Astrocyte (in vitro differentiated cells and primary cell): ENCODE data around the gene ZNF678. TPM values are rescaled to one million over a fixed set of nuclear protein-coding genes. Genes with fewer than 3 reads are reported as not detected.

Source experiments
- DNase-seq: peaks from one replicate; pipeline ENCODE4 v3.0.0-alpha.2; 2010; ENCODE audit warnings: low read depth
- FAIRE-seq: peaks from 2 replicates; lab custom pipeline; 2011; peaks lifted over from hg19 to GRCh38; lab: Jason Lieb, UNC
- H2AFZ ChIP-seq: 2 replicates; pipeline ENCODE4 v1.6.0; 2012; ENCODE audit warnings: low read depth, low read length, inconsistent platforms
- H3K27ac ChIP-seq: 2 replicates; pipeline ENCODE4 v1.5.1; 2011; ENCODE audit warnings: low read depth, low read length, inconsistent platforms
- H3K27me3 ChIP-seq: 2 replicates; pipeline ENCODE4 v1.6.0; 2011; ENCODE audit warnings: low read length, inconsistent platforms; ENCODE audit not compliant: insufficient read depth
- H3K36me3 ChIP-seq: 2 replicates; pipeline ENCODE4 v1.5.1; 2011; ENCODE audit warnings: low read length, inconsistent platforms; ENCODE audit not compliant: insufficient read depth
- H3K4me1 ChIP-seq: 2 replicates; pipeline ENCODE4 v1.5.1; 2011; ENCODE audit warnings: low read length, inconsistent platforms; ENCODE audit not compliant: insufficient read depth
- H3K4me2 ChIP-seq: 2 replicates; pipeline ENCODE4 v1.6.0; 2012; ENCODE audit warnings: low read length, inconsistent platforms
- H3K4me3 ChIP-seq: 2 replicates; pipeline ENCODE4 v1.5.1; 2011; ENCODE audit warnings: low read depth, mild to moderate bottlenecking, low read length, inconsistent platforms; ENCODE audit not compliant: insufficient read depth
- H3K79me2 ChIP-seq: 2 replicates; pipeline ENCODE4 v1.6.0; 2012; ENCODE audit warnings: mild to moderate bottlenecking, low read length, inconsistent platforms; ENCODE audit not compliant: insufficient read depth
- H3K9ac ChIP-seq: 2 replicates; pipeline ENCODE4 v1.6.0; 2012; ENCODE audit warnings: mild to moderate bottlenecking, low read length, inconsistent platforms
- H3K9me3 ChIP-seq: 2 replicates; pipeline ENCODE4 v1.5.1; 2012; ENCODE audit warnings: low read depth, mild to moderate bottlenecking, low read length, inconsistent platforms; ENCODE audit not compliant: insufficient read depth
- H4K20me1 ChIP-seq: 2 replicates; pipeline ENCODE4 v1.6.0; 2012; ENCODE audit warnings: low read length, inconsistent platforms; ENCODE audit not compliant: insufficient read depth
- H3K27ac Mint-ChIP-seq: one replicate; pipeline ENCODE4 v1.8.0; 2021; ENCODE audit warnings: mild to moderate bottlenecking, mixed read lengths; ENCODE audit not compliant: unreplicated experiment
- H3K27me3 Mint-ChIP-seq: one replicate; pipeline ENCODE4 v1.8.0; 2021; ENCODE audit warnings: low read depth, mixed read lengths; ENCODE audit not compliant: unreplicated experiment
- H3K36me3 Mint-ChIP-seq: one replicate; pipeline ENCODE4 v1.8.0; 2021; ENCODE audit warnings: low read depth, mixed read lengths; ENCODE audit not compliant: unreplicated experiment
- H3K4me1 Mint-ChIP-seq: one replicate; pipeline ENCODE4 v1.8.0; 2021; ENCODE audit warnings: low read depth, mixed read lengths; ENCODE audit not compliant: unreplicated experiment
- H3K4me3 Mint-ChIP-seq: one replicate; pipeline ENCODE4 v1.8.0; 2021; ENCODE audit warnings: mild to moderate bottlenecking, moderate library complexity, mixed read lengths; ENCODE audit not compliant: unreplicated experiment
- H3K9me3 Mint-ChIP-seq: one replicate; pipeline ENCODE4 v1.8.0; 2021; ENCODE audit warnings: mild to moderate bottlenecking, mixed read lengths; ENCODE audit not compliant: unreplicated experiment
- CTCF ChIP-seq: IDR thresholded peaks from 2 replicates; pipeline ENCODE4 v1.5.1; 2011; ENCODE audit warnings: low read depth, mild to moderate bottlenecking, inconsistent platforms, low read length, moderate library complexity; ENCODE audit not compliant: insufficient read depth
- EZH2 ChIP-seq: IDR thresholded peaks from 2 replicates; pipeline ENCODE4 v1.6.1; 2012; ENCODE audit warnings: mild to moderate bottlenecking, low read length, inconsistent platforms; ENCODE audit not compliant: insufficient read depth
- total RNA-seq: library from RNA; stranded (reverse); gene quantifications from 2 replicates; pipeline ENCODE4 v1.2.1, GENCODE V29; 2021

The ZNF678 gene
- total RNA-seq, 1 donor from 2014 or later: 5.4 TPM

GRCh38 chr1:227712648-227713047 is 149.3 kb downstream of the ZNF678 start:
- no peaks in the 10 kb centered on the region for H3K27me3 Mint-ChIP-seq
- Histone ChIP-seq H3K36me3 (no peaks in the 10 kb centered on the region), H3K4me3 (no peak overlapping the region), H3K9ac (no peak overlapping the region), H3K4me1 (no peaks in the 10 kb centered on the region), H3K27ac (no peak overlapping the region), H2AFZ (no peak overlapping the region), H3K4me2 (no peak overlapping the region), H3K79me2 (no peaks in the 10 kb centered on the region), H3K9me3 (peaks cover 2% of the 10 kb centered on the region), H4K20me1 (no peaks in the 10 kb centered on the region), H3K27me3 (no peaks in the 10 kb centered on the region)
- H3K9me3 Mint-ChIP-seq: peaks cover 30% of the 10 kb centered on the region
- no peak for TF ChIP-seq EZH2
- no peak for TF ChIP-seq CTCF
- FAIRE-seq (no peak), DNase-seq (no peak)
- no peaks in the 10 kb centered on the region for H3K36me3 Mint-ChIP-seq
- no peak overlapping the region for H3K4me3 Mint-ChIP-seq
- no peak overlapping the region for H3K27ac Mint-ChIP-seq
- H3K4me1 Mint-ChIP-seq: no peaks in the 10 kb centered on the region

GRCh38 chr1:227718932-227719331 is 155.6 kb downstream of the ZNF678 start:
- Histone ChIP-seq H3K27me3 (no peaks in the 10 kb centered on the region), H3K9ac (no peak overlapping the region), H4K20me1 (no peaks in the 10 kb centered on the region), H3K27ac (no peak overlapping the region), H2AFZ (no peak overlapping the region), H3K4me1 (no peaks in the 10 kb centered on the region), H3K36me3 (no peaks in the 10 kb centered on the region), H3K4me2 (no peak overlapping the region), H3K4me3 (no peak overlapping the region), H3K79me2 (no peaks in the 10 kb centered on the region), H3K9me3 (peaks cover 14% of the 10 kb centered on the region)
- H3K4me1 Mint-ChIP-seq: no peaks in the 10 kb centered on the region
- H3K36me3 Mint-ChIP-seq: peaks cover 3% of the 10 kb centered on the region
- TF ChIP-seq CTCF (no peak), EZH2 (no peak)
- no peak overlapping the region for H3K4me3 Mint-ChIP-seq
- DNase-seq (no peak), FAIRE-seq (no peak)
- no peak overlapping the region for H3K27ac Mint-ChIP-seq
- H3K9me3 Mint-ChIP-seq: peaks cover 59% of the 10 kb centered on the region
- peaks cover 3% of the 10 kb centered on the region for H3K27me3 Mint-ChIP-seq

GRCh38 chr1:227723474-227723873 is 160.1 kb downstream of the ZNF678 start:
- no peak for DNase-seq
- H3K36me3 Mint-ChIP-seq: peaks cover 3% of the 10 kb centered on the region
- Histone ChIP-seq H3K79me2 (no peaks in the 10 kb centered on the region), H3K9ac (no peak overlapping the region), H2AFZ (no peak overlapping the region), H3K36me3 (no peaks in the 10 kb centered on the region), H4K20me1 (no peaks in the 10 kb centered on the region), H3K27ac (no peak overlapping the region), H3K27me3 (no peaks in the 10 kb centered on the region), H3K4me2 (no peak overlapping the region), H3K4me3 (no peak overlapping the region), H3K4me1 (peaks cover 4% of the 10 kb centered on the region), H3K9me3 (peaks cover 12% of the 10 kb centered on the region)
- FAIRE-seq: no peak
- no peak overlapping the region for H3K4me3 Mint-ChIP-seq
- H3K27me3 Mint-ChIP-seq: peaks cover 3% of the 10 kb centered on the region
- peak overlapping the region; percentile 55 for H3K27ac Mint-ChIP-seq
- H3K9me3 Mint-ChIP-seq: peaks cover 45% of the 10 kb centered on the region
- peaks cover 6% of the 10 kb centered on the region for H3K4me1 Mint-ChIP-seq
- TF ChIP-seq CTCF: no peak
- no peak for TF ChIP-seq EZH2
